HG03571 (cell line): Measurements from ENCODE around the gene MYH9.
"Not testable (repeated sequence)": the region's sequence is repeated elsewhere in the genome, so short reads cannot be mapped to it uniquely, and the experiment has no call there.

Experiments
- ATAC-seq: cut with Tn5 transposase; IDR thresholded peaks from one replicate; pipeline ENCODE4 v1.9.1; 2021; ENCODE audit not compliant: unreplicated experiment

MYH9 gene

DNA sequence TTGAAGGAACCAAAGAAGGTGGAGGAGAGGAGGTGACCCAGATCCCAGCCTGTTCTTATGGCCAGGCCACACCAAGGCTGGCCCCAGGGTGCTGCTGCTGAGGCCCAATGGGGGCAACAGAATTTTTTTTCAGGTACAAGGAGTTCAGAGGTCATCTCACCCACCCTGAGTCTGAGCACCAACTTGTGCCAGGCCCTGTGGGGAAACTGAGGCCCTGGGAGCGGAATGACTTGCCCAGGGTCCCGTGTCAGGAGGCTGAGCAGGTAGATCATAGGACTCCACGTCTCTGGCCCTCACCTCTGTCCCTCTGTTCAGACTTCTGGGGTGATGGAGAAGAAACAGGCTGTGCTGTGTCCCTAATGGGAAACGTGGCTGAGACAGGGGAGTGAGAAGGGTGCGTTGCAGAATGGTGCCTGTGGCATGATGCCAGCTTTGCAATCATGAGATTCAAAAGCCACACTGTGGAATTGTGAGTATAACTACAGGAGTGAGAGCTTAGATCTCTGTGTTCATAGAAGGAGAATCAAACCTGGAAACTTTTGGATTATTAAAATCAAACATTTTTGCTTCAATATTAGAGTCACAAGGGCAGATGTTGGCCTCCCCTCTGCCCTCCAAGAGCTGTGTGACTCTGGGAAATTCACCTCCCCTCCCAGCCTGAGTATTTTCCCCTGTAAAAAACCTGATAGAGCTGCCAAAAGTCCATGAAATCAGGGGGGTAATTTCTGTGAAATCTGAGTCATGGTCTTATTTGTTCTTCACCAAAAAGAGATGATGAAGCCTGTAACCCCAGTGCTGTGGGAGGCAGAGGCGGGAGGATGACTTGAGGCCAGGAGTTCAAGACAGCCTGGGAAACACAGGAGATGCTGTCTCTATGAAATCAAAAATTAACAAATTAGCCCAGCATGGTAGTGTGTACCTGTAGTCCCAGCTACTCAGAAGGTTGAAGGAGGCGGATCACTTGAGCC, 134.0 kb downstream of the MYH9 start:
- ATAC-seq = no peak

- no peak for ATAC-seq
Observed at GRCh38 chr22:36252754-36253522, 134.8 kb downstream of the MYH9 start, which contains the start of gene APOL1. TSS of gene APOL1 (plus strand) at chr22:36253133. CDS start at chr22:36254956, 1,823 bp downstream.

DNA sequence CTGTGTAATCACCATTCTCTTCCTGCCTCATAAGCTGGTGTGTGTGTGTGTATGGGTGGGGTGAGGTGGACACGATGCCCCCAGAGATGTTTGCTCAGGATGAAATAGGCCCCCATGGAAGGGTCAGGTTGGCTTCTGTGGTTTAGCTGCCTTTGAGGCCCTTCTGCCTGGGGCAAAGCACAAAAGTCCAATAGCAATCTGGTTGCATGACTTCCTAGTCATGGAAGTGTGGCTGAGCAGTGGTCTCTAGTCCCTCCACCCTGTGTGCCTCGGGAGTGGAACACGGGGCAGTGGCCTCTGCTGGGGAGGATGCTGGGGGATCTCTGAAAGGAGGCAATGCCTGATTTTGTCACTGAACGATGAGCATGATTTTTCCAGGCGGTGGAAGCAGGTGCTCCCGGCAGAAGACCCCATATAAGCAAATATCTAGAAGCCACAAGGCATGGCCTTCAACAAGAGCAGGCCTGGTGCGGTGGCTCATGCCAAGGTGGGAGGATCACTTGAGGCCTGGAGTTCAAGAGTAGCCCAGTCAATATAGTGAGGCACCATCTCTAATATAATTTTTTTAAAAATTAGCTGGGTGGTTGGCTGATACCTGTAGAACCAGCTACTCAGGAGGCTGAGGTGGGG, 135.7 kb downstream of the MYH9 start:
- not testable (repeated sequence) for ATAC-seq

DNA sequence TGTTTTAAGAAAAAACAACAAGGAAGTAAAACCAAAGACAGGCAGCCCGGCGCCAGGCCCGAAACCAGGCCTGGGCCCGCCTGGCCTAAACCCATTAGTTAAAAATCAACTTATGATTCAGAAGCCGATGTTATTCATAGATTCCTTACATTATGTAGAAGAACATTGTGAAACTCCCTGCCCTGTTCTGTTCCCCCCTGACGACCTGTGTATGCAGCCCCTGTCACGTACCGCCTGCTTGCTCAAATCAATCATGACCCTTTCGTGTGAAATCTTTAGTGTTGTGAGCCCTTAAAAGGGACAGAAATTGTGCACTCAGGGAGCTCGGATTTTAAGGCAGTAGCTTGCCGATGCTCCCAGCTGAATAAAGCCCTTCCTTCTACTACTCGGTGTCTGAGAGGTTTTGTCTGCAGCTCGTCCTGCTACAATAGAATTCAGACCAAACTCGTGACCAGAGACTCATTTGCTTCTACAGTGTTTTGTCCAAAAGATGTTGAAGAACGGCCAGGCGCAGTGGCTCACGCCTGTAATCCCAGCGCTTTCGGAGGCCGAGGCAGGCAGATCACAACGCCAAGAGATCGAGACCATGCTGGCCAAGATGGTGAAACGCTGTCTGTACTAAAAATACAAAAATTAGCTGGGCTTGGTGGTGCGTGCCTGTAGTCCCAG, 137.3 kb downstream of the MYH9 start:
- ATAC-seq = not testable (repeated sequence)

DNA sequence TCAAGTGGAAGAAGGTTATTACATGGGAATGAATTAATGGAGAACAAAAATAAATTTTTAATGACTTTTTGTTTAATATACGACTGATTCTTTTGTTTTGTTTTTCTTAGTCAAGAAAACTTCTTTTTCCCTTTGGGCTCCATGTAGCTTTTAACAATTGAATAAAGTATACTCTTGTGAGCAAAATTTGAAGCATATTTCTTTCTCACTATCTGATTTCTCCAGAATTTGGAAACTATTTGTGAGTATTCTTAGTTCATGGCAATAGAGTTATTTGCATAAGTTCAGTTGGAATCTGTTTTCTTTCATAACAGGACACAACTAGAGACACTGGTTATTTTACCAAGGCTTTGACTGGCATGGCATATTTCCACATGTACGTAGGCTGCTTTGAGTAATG, 138.6 kb downstream of the MYH9 start:
- no peak for ATAC-seq

- ATAC-seq = no peak
Observed at GRCh38 chr22:36247955-36248354, 139.8 kb downstream of the MYH9 start.

DNA sequence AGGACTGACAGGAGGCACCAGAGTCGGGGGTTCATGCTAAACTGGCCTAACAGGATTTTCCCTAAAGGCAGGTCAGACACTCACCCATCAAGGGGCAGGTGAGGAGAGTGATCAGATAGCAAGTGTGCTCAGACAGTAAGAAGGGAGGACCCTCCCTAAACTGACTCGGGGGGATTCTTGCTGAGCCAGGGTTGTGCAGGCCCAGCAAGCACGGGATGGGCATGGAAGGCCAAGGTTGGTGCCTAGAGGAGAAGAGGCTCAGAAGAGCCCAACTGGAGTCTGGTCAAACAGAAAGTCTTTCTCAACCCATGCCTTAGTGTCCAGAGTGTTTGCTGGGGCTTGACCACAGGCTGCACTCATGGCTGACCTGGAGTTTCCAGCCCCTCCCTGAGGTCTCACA, 141.0 kb downstream of the MYH9 start:
- no peak for ATAC-seq

DNA sequence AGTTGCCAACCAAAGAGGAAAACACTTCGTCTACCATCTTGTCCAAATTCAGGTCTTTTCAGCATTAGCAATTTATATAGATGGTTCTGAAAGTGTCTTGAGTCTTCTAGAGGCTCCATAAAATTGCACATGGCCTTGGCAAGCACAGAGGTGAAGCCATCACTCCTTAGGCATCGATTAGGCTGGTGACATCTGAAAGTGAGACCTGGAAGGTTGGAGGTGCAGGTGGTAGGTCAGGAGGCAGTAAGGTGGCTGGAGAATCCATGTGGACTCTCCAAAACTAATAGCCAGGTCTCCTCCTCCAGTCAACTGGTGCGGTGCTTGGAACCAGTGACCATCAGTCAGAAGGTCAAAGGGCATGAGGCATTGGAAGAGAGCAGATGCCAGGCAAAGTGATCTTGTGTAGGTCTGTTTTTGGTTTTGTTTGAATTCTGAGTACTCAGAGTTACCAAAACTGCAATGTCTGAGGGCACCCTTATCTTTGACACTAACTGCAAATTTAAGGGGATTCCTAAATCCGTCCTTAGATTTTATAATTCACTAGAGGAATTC, 141.9 kb downstream of the MYH9 start:
- ATAC-seq = no peak

GRCh38 chr22:36244522-36245391, 143.0 kb downstream of the MYH9 start:
- ATAC-seq = no peak

DNA sequence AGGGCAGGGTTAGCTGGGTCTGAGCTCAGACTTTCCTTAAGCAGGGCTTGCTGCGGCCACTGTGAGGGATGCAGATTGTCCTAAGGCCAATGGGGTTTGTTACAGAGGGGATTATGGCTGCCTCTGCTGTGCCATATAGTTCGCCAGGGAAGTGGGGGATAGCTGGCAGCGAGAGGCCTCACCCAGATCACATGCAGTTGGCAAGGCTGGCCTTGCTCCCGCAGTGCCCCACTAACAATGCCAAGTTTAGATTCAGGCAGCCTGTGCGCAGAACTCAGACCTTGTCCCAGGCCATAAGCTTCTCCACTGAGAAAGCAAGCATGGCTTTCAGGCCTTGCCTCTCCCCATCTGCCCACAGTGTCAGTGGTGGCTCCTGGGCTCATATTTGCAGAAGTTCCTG, 143.8 kb downstream of the MYH9 start:
- no peak for ATAC-seq

DNA sequence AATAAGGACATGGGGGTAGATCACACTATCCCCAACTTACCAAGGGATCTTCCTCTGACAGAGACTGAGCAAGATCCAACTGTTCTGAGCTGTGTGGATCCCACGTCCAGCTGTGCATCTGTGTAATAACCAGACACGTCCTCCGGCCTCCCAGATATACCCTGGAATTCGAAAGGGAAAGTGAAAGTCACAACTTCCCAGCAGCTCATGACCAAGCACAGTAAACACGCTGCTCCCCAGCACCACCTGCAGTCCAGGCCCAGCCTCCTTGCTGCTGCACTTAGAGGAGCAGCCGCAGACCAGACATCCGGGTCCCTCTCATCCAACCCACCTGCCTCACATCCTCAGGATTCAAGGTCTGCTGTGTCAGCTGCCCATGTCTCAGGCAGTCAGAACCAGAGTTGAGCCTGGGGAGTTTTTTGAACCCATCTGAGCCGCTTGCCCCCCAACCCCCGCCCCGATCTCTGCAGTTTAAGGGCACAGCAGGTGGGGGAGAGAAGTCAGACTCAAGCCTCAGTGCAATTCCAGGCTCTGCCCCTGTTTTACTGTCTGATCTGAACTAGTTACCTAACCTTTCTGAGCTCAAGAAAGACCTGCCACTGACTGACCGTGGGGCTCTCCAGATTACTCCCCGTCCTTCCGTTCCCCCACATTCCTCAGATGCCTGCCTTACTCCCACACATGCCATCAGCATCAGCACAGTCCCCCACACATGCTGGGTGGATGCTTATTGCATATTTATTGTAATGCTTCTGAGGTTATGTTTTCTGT, 148.2 kb downstream of the MYH9 start, which contains the start of gene APOL2:
APOL2 (minus strand) TSS at position 127 of the 771 bp plus-strand sequence. CDS start 6,365 bp downstream, outside the sequence.
- ATAC-seq = peak; percentile 87

GRCh38 chr22:36239150-36239400, 148.7 kb downstream of the MYH9 start:
- ATAC-seq = no peak

DNA sequence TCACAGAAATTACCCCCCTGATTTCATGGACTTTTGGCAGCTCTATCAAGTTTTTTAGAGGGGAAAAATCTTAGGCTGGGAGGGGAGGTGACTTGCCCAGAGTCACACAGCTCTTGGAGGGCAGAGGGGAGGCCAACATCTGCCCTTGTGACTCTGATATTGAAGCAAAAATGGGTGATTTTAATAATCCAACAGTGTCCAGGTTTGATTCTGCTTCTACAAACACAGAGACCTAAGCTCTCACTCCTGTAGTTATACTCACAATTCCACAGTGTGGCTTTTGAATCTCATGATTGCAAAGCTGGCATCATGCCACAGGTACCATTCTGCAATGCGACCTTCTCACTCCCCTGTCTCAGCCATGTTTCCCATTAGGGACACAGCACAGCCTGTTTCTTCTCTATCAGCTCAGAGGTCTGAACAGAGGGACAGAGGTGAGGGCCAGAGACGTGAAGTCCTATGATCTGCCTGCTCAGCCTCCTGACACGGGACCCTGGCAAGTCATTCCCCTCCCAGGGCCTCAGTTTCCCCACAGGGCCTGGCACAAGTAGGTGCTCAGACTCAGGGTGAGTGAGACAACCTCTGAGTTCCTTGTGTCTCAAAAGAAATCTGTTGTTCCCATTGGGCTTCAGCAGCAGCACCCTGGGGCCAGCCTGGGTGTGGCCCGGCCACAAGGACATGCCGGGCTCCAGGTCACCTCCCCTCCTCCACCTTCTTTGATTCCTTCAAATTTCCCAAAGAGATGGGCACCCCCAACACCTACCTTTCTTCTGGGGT, 149.2 kb downstream of the MYH9 start:
- no peak for ATAC-seq

DNA sequence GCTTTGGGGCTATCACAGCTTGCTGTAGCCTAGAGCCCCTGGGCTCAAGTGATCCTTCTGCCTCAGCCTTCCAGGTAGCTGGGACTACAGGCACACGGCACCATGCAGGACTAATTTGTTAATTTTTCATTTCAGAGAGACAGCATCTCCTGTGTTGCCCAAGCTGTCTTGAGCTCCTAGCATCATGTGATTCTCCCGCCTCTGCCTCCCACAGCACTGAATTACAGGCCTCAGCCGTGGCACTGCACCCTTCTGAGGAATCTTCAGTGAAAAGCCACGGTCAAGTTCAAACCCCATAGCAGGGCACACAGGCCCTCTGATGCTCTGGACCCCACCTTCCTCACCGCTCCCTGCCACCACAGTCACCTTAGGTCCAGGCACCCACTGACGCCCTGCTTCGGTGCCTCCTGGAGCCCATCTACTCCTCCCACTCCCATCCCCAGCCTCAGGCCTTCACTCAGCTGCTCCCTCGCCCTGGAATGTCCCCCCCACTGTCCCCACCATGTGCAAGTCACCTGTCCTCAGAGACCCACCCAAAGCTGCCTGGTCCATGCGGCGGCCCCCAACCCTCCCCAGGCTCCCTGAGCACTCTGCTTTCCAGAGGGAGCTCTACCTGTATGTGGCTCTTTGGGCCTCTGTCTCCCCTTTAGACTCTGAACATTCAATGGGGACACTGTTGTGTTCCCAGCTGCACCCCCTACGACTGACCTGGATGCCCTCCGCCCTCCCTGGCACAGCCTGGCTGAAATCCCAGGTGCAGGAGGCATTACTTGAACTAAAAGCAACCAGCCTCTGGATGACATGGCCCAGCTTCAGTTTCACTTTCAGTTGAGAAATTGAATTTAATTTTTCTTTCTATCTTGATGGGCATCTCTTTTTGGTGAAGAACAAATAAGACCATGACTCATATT, 150.1 kb downstream of the MYH9 start:
- ATAC-seq = no peak

GRCh38 chr22:36236388-36237319, 151.1 kb downstream of the MYH9 start:
- no peak for ATAC-seq

- no peak for ATAC-seq
Observed at GRCh38 chr22:36235585-36235984, 152.2 kb downstream of the MYH9 start.
